Trophoblast cell (in vitro differentiated cells and primary cell): Measurements from ENCODE around the gene P2RY13.
A peak's percentile ranks its signal among the peaks of the same experiment; 100 is the strongest.

Experiments
- DNase-seq, 2 donors: peaks; one replicate each; pipeline ENCODE4 v3.0.0-alpha.2; 2016
- H2AFZ ChIP-seq: 2 replicates; pipeline ENCODE4 v1.6.1; 2013; ENCODE audit warnings: low read length, moderate library complexity, mild to moderate bottlenecking; ENCODE audit not compliant: insufficient read depth, poor library complexity
- H2AK5ac ChIP-seq: 2 replicates; pipeline ENCODE4 v1.6.1; 2013; ENCODE audit warnings: mild to moderate bottlenecking, low read length
- H2BK120ac ChIP-seq: 2 replicates; pipeline ENCODE4 v1.6.1; 2013; ENCODE audit warnings: low read length, mild to moderate bottlenecking, moderate library complexity; ENCODE audit not compliant: insufficient read depth, poor library complexity
- H2BK12ac ChIP-seq: 2 replicates; pipeline ENCODE4 v1.6.1; 2013; ENCODE audit warnings: mild to moderate bottlenecking, low read length, moderate library complexity
- H2BK5ac ChIP-seq: 2 replicates; pipeline ENCODE4 v1.6.1; 2013; ENCODE audit warnings: low read length, low read depth, moderate library complexity, mild to moderate bottlenecking; ENCODE audit not compliant: poor library complexity
- H3K14ac ChIP-seq: 2 replicates; pipeline ENCODE4 v1.6.1; 2013; ENCODE audit warnings: mild to moderate bottlenecking, low read length
- H3K18ac ChIP-seq: 2 replicates; pipeline ENCODE4 v1.6.1; 2013; ENCODE audit warnings: mild to moderate bottlenecking, low read length
- H3K23ac ChIP-seq: 2 replicates; pipeline ENCODE4 v1.6.1; 2013; ENCODE audit warnings: low read length
- H3K27ac ChIP-seq: 2 replicates; pipeline ENCODE4 v1.5.1; 2013; ENCODE audit warnings: low read depth, mild to moderate bottlenecking, inconsistent platforms, low read length, moderate library complexity
- H3K27me3 ChIP-seq: 2 replicates; pipeline ENCODE4 v1.6.1; 2013; ENCODE audit warnings: inconsistent platforms, mild to moderate bottlenecking, low read length, moderate library complexity; ENCODE audit not compliant: insufficient read depth
- H3K36me3 ChIP-seq, 2 experiments: 1 replicate in 1 of 2; 2 replicates in 1 of 2; pipeline ENCODE4 v1.6.1; 2013; ENCODE audit warnings: low read length in 2 of 2, mild to moderate bottlenecking in 2 of 2, moderate library complexity in 1 of 2; ENCODE audit not compliant: insufficient read depth in 2 of 2, control insufficient read depth in 1 of 2
- H3K4ac ChIP-seq: 2 replicates; pipeline ENCODE4 v1.6.1; 2013; ENCODE audit warnings: low read depth, mild to moderate bottlenecking, low read length, moderate library complexity
- H3K4me1 ChIP-seq, 2 experiments: 1 replicate in 1 of 2; 2 replicates in 1 of 2; pipeline ENCODE4 v1.6.1; 2013; ENCODE audit warnings: low read length in 2 of 2, mild to moderate bottlenecking in 2 of 2, moderate library complexity in 1 of 2; ENCODE audit not compliant: insufficient read depth in 2 of 2, control insufficient read depth in 1 of 2
- H3K4me2 ChIP-seq: 2 replicates; pipeline ENCODE4 v1.6.1; 2013; ENCODE audit warnings: inconsistent platforms, mild to moderate bottlenecking, low read length, moderate library complexity
- H3K4me3 ChIP-seq: 2 replicates; pipeline ENCODE4 v1.5.1; 2013; ENCODE audit warnings: mild to moderate bottlenecking, low read depth, low read length, inconsistent platforms
- H3K79me1 ChIP-seq: one replicate; pipeline ENCODE4 v1.6.1; 2013; ENCODE audit warnings: low read length
- H3K79me2 ChIP-seq: 2 replicates; pipeline ENCODE4 v1.6.1; 2013; ENCODE audit warnings: low read length, mild to moderate bottlenecking; ENCODE audit not compliant: control insufficient read depth, insufficient read depth, poor library complexity
- H3K9ac ChIP-seq: 2 replicates; pipeline ENCODE4 v1.6.1; 2013; ENCODE audit warnings: mild to moderate bottlenecking, low read length
- H3K9me3 ChIP-seq: 2 replicates; pipeline ENCODE4 v1.6.1; 2013; ENCODE audit warnings: low read depth, mild to moderate bottlenecking, control low read depth, inconsistent platforms, low read length; ENCODE audit not compliant: insufficient read depth
- H4K12ac ChIP-seq: 2 replicates; pipeline ENCODE4 v1.6.1; 2013; ENCODE audit warnings: low read depth, mild to moderate bottlenecking, low read length, moderate library complexity
- H4K8ac ChIP-seq: 2 replicates; pipeline ENCODE4 v1.6.1; 2013; ENCODE audit warnings: low read depth, mild to moderate bottlenecking, low read length, moderate library complexity
- H4K91ac ChIP-seq: one replicate; pipeline ENCODE4 v1.6.1; 2013; ENCODE audit warnings: low read depth, mild to moderate bottlenecking, low read length, moderate library complexity
- WGBS: extraction: QIAGEN DNeasy Blood & Tissue Kit; methylation state at CpG from one replicate; pipeline ENCODE4 v1.1.7; 2013; ENCODE audit warnings: missing lambda C conversion rate; ENCODE audit not compliant: insufficient read length, insufficient coverage; ENCODE audit errors: extremely low coverage; 5-methylcytosine and 5-hydroxymethylcytosine counted together

Gene P2RY13

GRCh38 chr3:151315136-151315535 lies 14.2 kb downstream of the P2RY13 start:
- Histone ChIP-seq H3K79me2 (no peaks in the 10 kb centered on the region), H2AFZ (no peak overlapping the region), H3K14ac (no peak overlapping the region), H3K4me1 (peaks cover 6 to 11% of the 10 kb centered on the region in 2 experiments), H3K23ac (no peak overlapping the region), H3K27me3 (no peaks in the 10 kb centered on the region), H3K9ac (no peak overlapping the region), H2BK5ac (no peak overlapping the region), H2BK12ac (no peak overlapping the region), H3K27ac (peak overlapping the region; percentile 90), H3K4ac (peak overlapping the region; percentile 10), H3K9me3 (no peaks in the 10 kb centered on the region), H4K91ac (no peak overlapping the region), H3K36me3 (no peaks in the 10 kb centered on the region), H2AK5ac (no peak overlapping the region), H4K8ac (no peak overlapping the region), H3K18ac (no peak overlapping the region), H2BK120ac (peak overlapping the region; percentile 48), H3K79me1 (peaks cover 11% of the 10 kb centered on the region), H4K12ac (no peak overlapping the region), H3K4me3 (no peak overlapping the region), H3K4me2 (peak overlapping the region; percentile 42)
- peak in 1 of 2 donors; percentile 59 for DNase-seq
- WGBS: no CpG with 5 or more reads among the region's 2 CpGs

DNA sequence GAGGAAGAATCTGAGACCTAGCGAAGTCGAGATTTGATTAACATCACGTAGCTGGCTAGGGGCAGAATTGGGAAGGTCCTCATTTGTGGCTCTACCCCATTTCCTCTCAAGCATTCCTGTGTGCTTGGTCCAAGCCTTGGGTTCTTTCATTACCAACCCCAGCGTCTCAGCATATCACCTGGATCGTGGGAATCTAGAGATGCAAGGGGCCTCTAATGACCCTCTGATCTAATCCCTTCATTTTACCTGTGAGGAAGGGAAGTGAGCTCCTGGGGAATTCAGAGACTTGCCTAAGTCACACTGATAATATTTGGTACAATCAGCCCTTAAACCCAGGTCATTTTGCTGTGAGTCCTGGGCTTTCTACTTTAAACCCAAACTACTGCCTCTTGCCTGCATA lies 14.8 kb downstream of the P2RY13 start:
- Histone ChIP-seq H3K27me3 (no peaks in the 10 kb centered on the region), H3K9ac (no peak overlapping the region), H4K12ac (no peak overlapping the region), H2BK12ac (peak overlapping the region; percentile 77), H4K91ac (peak overlapping the region; percentile 39), H2BK5ac (peak overlapping the region; percentile 75), H3K79me2 (peaks cover 2% of the 10 kb centered on the region), H3K27ac (peak overlapping the region; percentile 90), H3K9me3 (no peaks in the 10 kb centered on the region), H2AFZ (no peak overlapping the region), H3K4me3 (no peak overlapping the region), H3K18ac (peak overlapping the region; percentile 64), H3K36me3 (peaks cover 0 to 1% of the 10 kb centered on the region in 2 experiments), H4K8ac (no peak overlapping the region), H2BK120ac (peak overlapping the region; percentile 48), H3K4me2 (peak overlapping the region; percentile 42), H3K23ac (no peak overlapping the region), H3K79me1 (peaks cover 11% of the 10 kb centered on the region), H3K4ac (peak overlapping the region; percentile 10), H3K14ac (peak overlapping the region; percentile 13), H3K4me1 (peaks cover 6 to 13% of the 10 kb centered on the region in 2 experiments), H2AK5ac (no peak overlapping the region)
- no peak for DNase-seq
- WGBS: no CpG with 5 or more reads among the region's 5 CpGs

GRCh38 chr3:151314137-151314536 lies 15.2 kb downstream of the P2RY13 start:
- no peak overlapping the region for H2BK5ac ChIP-seq
- H3K4me1 ChIP-seq: peaks cover 6 to 13% of the 10 kb centered on the region in 2 experiments
- H3K9me3 ChIP-seq: no peaks in the 10 kb centered on the region
- no peak for DNase-seq
- H4K91ac ChIP-seq: no peak overlapping the region
- H2BK12ac ChIP-seq: no peak overlapping the region
- H3K18ac ChIP-seq: no peak overlapping the region
- H3K9ac ChIP-seq: no peak overlapping the region
- no peak overlapping the region for H3K4me3 ChIP-seq
- H2AFZ ChIP-seq: no peak overlapping the region
- H2AK5ac ChIP-seq: no peak overlapping the region
- peaks cover 11% of the 10 kb centered on the region for H3K79me1 ChIP-seq
- no peak overlapping the region for H4K8ac ChIP-seq
- H3K4me2 ChIP-seq: peak overlapping the region; percentile 42
- peak overlapping the region; percentile 10 for H3K4ac ChIP-seq
- H3K23ac ChIP-seq: no peak overlapping the region
- peaks cover 0 to 1% of the 10 kb centered on the region in 2 experiments for H3K36me3 ChIP-seq
- H3K14ac ChIP-seq: no peak overlapping the region
- H4K12ac ChIP-seq: no peak overlapping the region
- WGBS: no CpG with 5 or more reads among the region's 2 CpGs
- H3K79me2 ChIP-seq: peaks cover 2% of the 10 kb centered on the region
- H2BK120ac ChIP-seq: no peak overlapping the region
- H3K27ac ChIP-seq: peak overlapping the region; percentile 90
- H3K27me3 ChIP-seq: no peaks in the 10 kb centered on the region

GRCh38 chr3:151312972-151313371 lies 16.4 kb downstream of the P2RY13 start:
- no peak overlapping the region for H2AK5ac ChIP-seq
- H3K4me3 ChIP-seq: no peak overlapping the region
- H2BK12ac ChIP-seq: no peak overlapping the region
- WGBS: no CpG with 5 or more reads among the region's 3 CpGs
- no peak overlapping the region for H3K4me2 ChIP-seq
- H2BK5ac ChIP-seq: no peak overlapping the region
- H3K79me2 ChIP-seq: peaks cover 2% of the 10 kb centered on the region
- no peaks in the 10 kb centered on the region for H3K9me3 ChIP-seq
- no peak overlapping the region for H3K14ac ChIP-seq
- H3K4ac ChIP-seq: no peak overlapping the region
- H3K27me3 ChIP-seq: no peaks in the 10 kb centered on the region
- no peak overlapping the region for H3K23ac ChIP-seq
- no peak overlapping the region for H4K12ac ChIP-seq
- no peak overlapping the region for H3K18ac ChIP-seq
- no peak overlapping the region for H3K9ac ChIP-seq
- H4K91ac ChIP-seq: no peak overlapping the region
- H3K79me1 ChIP-seq: peaks cover 11% of the 10 kb centered on the region
- H2AFZ ChIP-seq: no peak overlapping the region
- H3K27ac ChIP-seq: no peak overlapping the region
- peaks cover 0 to 1% of the 10 kb centered on the region in 2 experiments for H3K36me3 ChIP-seq
- H4K8ac ChIP-seq: no peak overlapping the region
- H3K4me1 ChIP-seq: peaks cover 6 to 13% of the 10 kb centered on the region in 2 experiments
- no peak for DNase-seq
- no peak overlapping the region for H2BK120ac ChIP-seq
